Neural progenitor cell (in vitro differentiated cells): ENCODE results near the gene VEPH1. TPM values are rescaled to one million over a fixed set of nuclear protein-coding genes. Genes with fewer than 3 reads are reported as not detected.

Source experiments
- DNase-seq: peaks from one replicate; pipeline ENCODE4 v3.0.0-alpha.2; 2016; ENCODE audit warnings: low spot score
- H2AFZ ChIP-seq: fragments of 200-600 bp; sonication (generic); replicated peaks from 2 replicates; pipeline ENCODE4 v1.6.1; 2016; ENCODE audit warnings: antibody characterized with exemption
- H3F3A ChIP-seq: fragments of 200-600 bp; sonication (generic); 2 replicates; pipeline ENCODE4 v1.6.1; 2016; ENCODE audit warnings: antibody characterized with exemption, low read depth
- H3K27ac ChIP-seq: fragments of 200-600 bp; sonication (generic); 2 replicates; pipeline ENCODE4 v1.5.1; 2016; ENCODE audit warnings: mild to moderate bottlenecking
- H3K27me3 ChIP-seq: fragments of 200-600 bp; sonication (generic); 2 replicates; pipeline ENCODE4 v1.6.1; 2016; ENCODE audit warnings: mild to moderate bottlenecking, moderate library complexity
- H3K36me3 ChIP-seq: fragments of 200-600 bp; sonication (generic); 2 replicates; pipeline ENCODE4 v1.5.1; 2016
- H3K4me1 ChIP-seq: fragments of 200-600 bp; sonication (generic); 2 replicates; pipeline ENCODE4 v1.6.1; 2016; ENCODE audit warnings: mixed run types
- H3K4me2 ChIP-seq: fragments of 200-600 bp; sonication (generic); 2 replicates; pipeline ENCODE4 v1.6.1; 2016
- H3K4me3 ChIP-seq: fragments of 200-600 bp; sonication (generic); 2 replicates; pipeline ENCODE4 v1.5.1; 2016
- H3K79me2 ChIP-seq: fragments of 200-600 bp; sonication (generic); 2 replicates; pipeline ENCODE4 v1.6.1; 2016; ENCODE audit warnings: low read depth
- H3K9ac ChIP-seq: fragments of 200-600 bp; sonication (generic); 2 replicates; pipeline ENCODE4 v1.6.1; 2016
- H3K9me3 ChIP-seq: fragments of 200-600 bp; sonication (generic); 2 replicates; pipeline ENCODE4 v1.5.1; 2016; ENCODE audit warnings: low read depth
- H4K20me1 ChIP-seq: fragments of 200-600 bp; sonication (generic); 2 replicates; pipeline ENCODE4 v1.6.1; 2016; ENCODE audit warnings: low read depth
- H3K27ac Mint-ChIP-seq: 3 replicates; pipeline ENCODE4 v1.8.0; 2021; ENCODE audit warnings: mixed read lengths
- H3K27me3 Mint-ChIP-seq: 2 replicates; pipeline ENCODE4 v1.8.0; 2022; ENCODE audit warnings: low read depth, mild to moderate bottlenecking, inconsistent platforms, moderate library complexity, mixed read lengths; ENCODE audit not compliant: insufficient read depth
- H3K36me3 Mint-ChIP-seq: 3 replicates; pipeline ENCODE4 v1.8.0; 2021; ENCODE audit warnings: mixed read lengths
- H3K4me1 Mint-ChIP-seq: 3 replicates; pipeline ENCODE4 v1.8.0; 2021; ENCODE audit warnings: mixed read lengths
- H3K4me3 Mint-ChIP-seq: 3 replicates; pipeline ENCODE4 v1.8.0; 2021; ENCODE audit warnings: mild to moderate bottlenecking, moderate library complexity, mixed read lengths
- H3K9me3 Mint-ChIP-seq: 3 replicates; pipeline ENCODE4 v1.8.0; 2020; ENCODE audit warnings: mixed read lengths
- CTCF ChIP-seq: fragments of 200-600 bp; sonication (generic); IDR thresholded peaks from 2 replicates; pipeline ENCODE4 v1.5.1; 2017; ENCODE audit warnings: antibody characterized with exemption, mild to moderate bottlenecking
- EZH2 ChIP-seq: fragments of 200-600 bp; sonication (generic); IDR thresholded peaks from 2 replicates; pipeline ENCODE4 v1.6.1; 2017; ENCODE audit warnings: antibody characterized with exemption, mild to moderate bottlenecking, moderate library complexity
- EZH2phosphoT487 ChIP-seq: fragments of 200-600 bp; sonication (generic); IDR thresholded peaks from 2 replicates; pipeline ENCODE4 v1.6.1; 2017; ENCODE audit warnings: antibody characterized with exemption
- total RNA-seq: library from RNA; depleted of rRNA; stranded (reverse); fragments of >200 nt; gene quantifications from 2 replicates; pipeline ENCODE4 v1.2.3, GENCODE V29; 2015; ENCODE audit warnings: low replicate concordance

VEPH1 gene
- total RNA-seq, 1 donor from 2014 or later, result not detected

- H3K79me2 ChIP-seq, result no peaks in the 10 kb centered on the region
- TF ChIP-seq EZH2 (no peak), CTCF (no peak), EZH2phosphoT487 (no peak)
- Mint-ChIP-seq H3K9me3 (no peaks in the 10 kb centered on the region), H3K4me3 (no peak overlapping the region), H3K27ac (no peak overlapping the region), H3K36me3 (peaks cover 12% of the 10 kb centered on the region), H3K4me1 (peaks cover 6% of the 10 kb centered on the region), H3K27me3 (peaks cover 3% of the 10 kb centered on the region)
- H3K9me3 ChIP-seq, result no peaks in the 10 kb centered on the region
- H3K36me3 ChIP-seq, result no peaks in the 10 kb centered on the region
- no peaks in the 10 kb centered on the region for H3K4me1 ChIP-seq
- no peaks in the 10 kb centered on the region for H4K20me1 ChIP-seq
- no peak overlapping the region for H3K4me3 ChIP-seq
- H3K9ac ChIP-seq, result no peak overlapping the region
- H3K4me2 ChIP-seq, result no peak overlapping the region
- no peak for DNase-seq
- no peaks in the 10 kb centered on the region for H3K27me3 ChIP-seq
- no peaks in the 10 kb centered on the region for H3F3A ChIP-seq
- H3K27ac ChIP-seq, result no peak overlapping the region
- H2AFZ ChIP-seq, result no peak overlapping the region
Observed at GRCh38 chr3:157235291-157235690, 267.9 kb downstream of the VEPH1 start.

GRCh38 chr3:157233923-157234322, 269.3 kb downstream of the VEPH1 start:
- Mint-ChIP-seq H3K36me3 (peaks cover 5% of the 10 kb centered on the region), H3K4me1 (no peaks in the 10 kb centered on the region), H3K27ac (no peak overlapping the region), H3K27me3 (peaks cover under 1% of the 10 kb centered on the region), H3K4me3 (no peak overlapping the region), H3K9me3 (peaks cover 2% of the 10 kb centered on the region)
- Histone ChIP-seq H3K27me3 (no peaks in the 10 kb centered on the region), H3F3A (no peaks in the 10 kb centered on the region), H3K36me3 (no peaks in the 10 kb centered on the region), H4K20me1 (no peaks in the 10 kb centered on the region), H3K4me1 (no peaks in the 10 kb centered on the region), H3K9me3 (no peaks in the 10 kb centered on the region), H3K9ac (no peak overlapping the region), H3K79me2 (no peaks in the 10 kb centered on the region), H3K27ac (no peak overlapping the region), H3K4me3 (no peak overlapping the region), H2AFZ (no peak overlapping the region), H3K4me2 (no peak overlapping the region)
- no peak for TF ChIP-seq CTCF
- no peak for TF ChIP-seq EZH2phosphoT487
- no peak for TF ChIP-seq EZH2
- DNase-seq, result no peak

- H3K36me3 Mint-ChIP-seq, result peaks cover 5% of the 10 kb centered on the region
- Histone ChIP-seq H2AFZ (no peak overlapping the region), H3K27me3 (no peaks in the 10 kb centered on the region), H3K9ac (no peak overlapping the region), H3K4me2 (no peak overlapping the region), H3K4me1 (no peaks in the 10 kb centered on the region), H4K20me1 (no peaks in the 10 kb centered on the region), H3K79me2 (no peaks in the 10 kb centered on the region), H3K27ac (no peak overlapping the region), H3F3A (no peaks in the 10 kb centered on the region), H3K36me3 (no peaks in the 10 kb centered on the region), H3K4me3 (no peak overlapping the region), H3K9me3 (no peaks in the 10 kb centered on the region)
- H3K4me1 Mint-ChIP-seq, result no peaks in the 10 kb centered on the region
- H3K4me3 Mint-ChIP-seq, result no peak overlapping the region
- H3K27me3 Mint-ChIP-seq, result no peaks in the 10 kb centered on the region
- peaks cover 2% of the 10 kb centered on the region for H3K9me3 Mint-ChIP-seq
- no peak for DNase-seq
- H3K27ac Mint-ChIP-seq, result no peak overlapping the region
- TF ChIP-seq EZH2, result no peak
- no peak for TF ChIP-seq CTCF
- TF ChIP-seq EZH2phosphoT487, result no peak
Observed at GRCh38 chr3:157232141-157232540, 271.1 kb downstream of the VEPH1 start.
